Activated CD8-positive, alpha-beta memory T cell treated with anti-CD3 and anti-CD28 coated beads for 24 hours (primary cell): Measurements from ENCODE around the gene PSMB7.

Experiments
- DNase-seq: peaks from one replicate; pipeline ENCODE4 v3.0.0-alpha.2; 2020

PSMB7 gene

GRCh38 chr9:124409410-124409809, 5.8 kb downstream of the PSMB7 start:
- DNase-seq: no peak

- DNase-seq: no peak
These were observed 12.0 kb downstream of the PSMB7 start for GRCh38 chr9:124403246-124403645.

GRCh38 chr9:124399968-124400940, 15.0 kb downstream of the PSMB7 start:
- DNase-seq: no peak

GRCh38 chr9:124399323-124399967, 15.8 kb downstream of the PSMB7 start:
- no peak for DNase-seq

GRCh38 chr9:124398191-124398935, 16.9 kb downstream of the PSMB7 start:
- DNase-seq: no peak

- DNase-seq: no peak
These were observed 19.4 kb downstream of the PSMB7 start for GRCh38 chr9:124395826-124396225.

- DNase-seq: no peak
These were observed 20.6 kb downstream of the PSMB7 start for GRCh38 chr9:124394596-124394995.

- no peak for DNase-seq
These were observed 21.1 kb downstream of the PSMB7 start for GRCh38 chr9:124394167-124394566.

- DNase-seq: no peak
These were observed 22.3 kb downstream of the PSMB7 start for GRCh38 chr9:124392871-124393460.

GRCh38 chr9:124392254-124392870, 22.9 kb downstream of the PSMB7 start:
- DNase-seq: no peak

GRCh38 chr9:124390794-124391658, 24.2 kb downstream of the PSMB7 start:
- no peak for DNase-seq

GRCh38 chr9:124389146-124389939, 25.9 kb downstream of the PSMB7 start:
- DNase-seq: no peak

- no peak for DNase-seq
These were observed 26.8 kb downstream of the PSMB7 start for GRCh38 chr9:124388275-124389048.

GRCh38 chr9:124386201-124386600, 29.0 kb downstream of the PSMB7 start:
- no peak for DNase-seq

GRCh38 chr9:124385623-124386022, 29.6 kb downstream of the PSMB7 start:
- DNase-seq: no peak

- DNase-seq: no peak
These were observed 30.4 kb downstream of the PSMB7 start for GRCh38 chr9:124384846-124385245.

- no peak for DNase-seq
These were observed 31.0 kb downstream of the PSMB7 start for GRCh38 chr9:124384210-124384609.

GRCh38 chr9:124381170-124381945, 33.9 kb downstream of the PSMB7 start:
- no peak for DNase-seq
